ENCODE data around the gene SLN.
"Not testable (repeated sequence)": the region's sequence is repeated elsewhere in the genome, so short reads cannot be mapped to it uniquely, and the experiment has no call there.

DNA sequence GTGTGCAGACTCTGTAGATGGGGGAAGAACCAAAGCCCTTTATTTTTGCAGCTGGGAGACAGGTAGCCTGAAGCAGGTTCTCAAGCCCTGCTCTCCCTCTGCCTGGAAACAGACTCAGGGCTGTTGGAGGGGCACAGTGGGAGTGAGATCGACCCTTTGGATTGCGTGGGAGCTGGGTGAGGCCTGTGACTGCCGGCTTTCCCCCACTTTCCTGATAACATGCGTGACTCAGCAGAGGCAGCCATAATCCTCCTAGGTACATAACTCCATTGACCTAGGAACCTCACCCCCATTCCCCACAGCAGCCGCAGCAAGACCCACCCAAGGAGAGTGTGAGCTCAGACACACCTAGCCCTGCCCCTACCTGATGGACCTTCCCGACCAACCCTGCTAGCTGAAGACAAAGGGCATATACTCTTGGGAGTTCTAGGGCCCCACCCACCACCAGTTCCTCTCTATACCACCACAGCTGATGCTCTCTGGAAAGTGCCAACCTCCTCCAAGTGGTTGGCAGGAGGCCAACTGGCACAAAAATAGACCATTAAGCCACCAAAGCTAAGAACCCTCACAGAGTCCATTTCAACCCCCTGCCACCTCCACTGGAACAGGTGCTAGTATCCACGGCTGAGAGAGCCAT lies 47.0 kb upstream of the SLN start:
- TF ChIP-seq POLR2A, POLR2AphosphoS5 (IDR thresholded peaks at IDR 0.05): not testable (repeated sequence)
- TF ChIP-seq, protein P1, sequence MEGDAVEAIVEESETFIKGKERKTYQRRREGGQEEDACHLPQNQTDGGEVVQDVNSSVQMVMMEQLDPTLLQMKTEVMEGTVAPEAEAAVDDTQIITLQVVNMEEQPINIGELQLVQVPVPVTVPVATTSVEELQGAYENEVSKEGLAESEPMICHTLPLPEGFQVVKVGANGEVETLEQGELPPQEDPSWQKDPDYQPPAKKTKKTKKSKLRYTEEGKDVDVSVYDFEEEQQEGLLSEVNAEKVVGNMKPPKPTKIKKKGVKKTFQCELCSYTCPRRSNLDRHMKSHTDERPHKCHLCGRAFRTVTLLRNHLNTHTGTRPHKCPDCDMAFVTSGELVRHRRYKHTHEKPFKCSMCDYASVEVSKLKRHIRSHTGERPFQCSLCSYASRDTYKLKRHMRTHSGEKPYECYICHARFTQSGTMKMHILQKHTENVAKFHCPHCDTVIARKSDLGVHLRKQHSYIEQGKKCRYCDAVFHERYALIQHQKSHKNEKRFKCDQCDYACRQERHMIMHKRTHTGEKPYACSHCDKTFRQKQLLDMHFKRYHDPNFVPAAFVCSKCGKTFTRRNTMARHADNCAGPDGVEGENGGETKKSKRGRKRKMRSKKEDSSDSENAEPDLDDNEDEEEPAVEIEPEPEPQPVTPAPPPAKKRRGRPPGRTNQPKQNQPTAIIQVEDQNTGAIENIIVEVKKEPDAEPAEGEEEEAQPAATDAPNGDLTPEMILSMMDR (IDR thresholded peaks at IDR 0.05), result not testable (repeated sequence)

Data from breast epithelium (tissue), 3 donors.